IMR-90 (cell line): ENCODE data around the gene HCFC1R1. TPM values are rescaled to one million over a fixed set of nuclear protein-coding genes. Genes with fewer than 3 reads are reported as not detected.

Experiments
- ATAC-seq: fragments of 200-7000 bp; cut with Tn5 transposase; 2 replicates; pipeline ENCODE4 v1.9.1; 2020; ENCODE audit warnings: low read depth, mild to moderate bottlenecking, moderate library complexity
- BruUV-seq: library from RNA; stranded (reverse); fragments of 400-500 nt; replicated peaks from 2 replicates; lab custom pipeline; 2021; lab: Mats Ljungman, UMichigan
- CTCF ChIA-PET: fragments of 300-600 bp; formaldehyde crosslinking; extraction: SDS; loops from one replicate; lab custom pipeline; 2021; ENCODE audit warnings: antibody characterized with exemption; lab: Yijun Ruan, JAX
- POLR2A ChIA-PET: fragments of 300-600 bp; sonication (Branson Sonifier 250); formaldehyde crosslinking; loops from one replicate; lab custom pipeline; 2022; ENCODE audit warnings: antibody characterized with exemption; ENCODE audit not compliant: unreplicated experiment; lab: Charles Lee
- DNase-seq: peaks from one replicate; pipeline ENCODE4 v3.0.0; 2013
- H2AFZ ChIP-seq: replicated peaks from 2 replicates; pipeline ENCODE3; 2013; ENCODE audit warnings: low read length, mild to moderate bottlenecking; ENCODE audit not compliant: poor library complexity
- H2AK5ac ChIP-seq: 2 replicates; pipeline ENCODE4 v1.6.1; 2013; ENCODE audit warnings: low read depth, low read length, inconsistent platforms
- H2AK9ac ChIP-seq: replicated peaks from 2 replicates; pipeline ENCODE3; 2013; ENCODE audit warnings: mild to moderate bottlenecking, low read depth, low read length, moderate library complexity; ENCODE audit not compliant: poor library complexity
- H2BK120ac ChIP-seq: 2 replicates; pipeline ENCODE4 v1.6.1; 2013; ENCODE audit warnings: low read depth, low read length, inconsistent platforms
- H2BK15ac ChIP-seq: 3 replicates; pipeline ENCODE4 v1.6.1; 2013; ENCODE audit warnings: low read depth, low read length, inconsistent platforms
- H2BK20ac ChIP-seq: 2 replicates; pipeline ENCODE4 v1.6.1; 2013; ENCODE audit warnings: low read depth, mild to moderate bottlenecking, inconsistent platforms, low read length, moderate library complexity
- H2BK5ac ChIP-seq: 2 replicates; pipeline ENCODE4 v1.6.1; 2013; ENCODE audit warnings: mild to moderate bottlenecking, low read depth, low read length, inconsistent platforms; ENCODE audit not compliant: poor library complexity, severe bottlenecking
- H3K14ac ChIP-seq: replicated peaks from 2 replicates; pipeline ENCODE4 v1.6.1; 2013; ENCODE audit warnings: low read depth, low read length, inconsistent platforms
- H3K18ac ChIP-seq: 2 replicates; pipeline ENCODE4 v1.6.1; 2013; ENCODE audit warnings: low read depth, low read length, control low read depth
- H3K23ac ChIP-seq: 2 replicates; pipeline ENCODE4 v1.6.1; 2013; ENCODE audit warnings: low read depth, low read length, inconsistent platforms
- H3K27ac ChIP-seq: 2 replicates; pipeline ENCODE4 v1.5.1; 2013; ENCODE audit warnings: mild to moderate bottlenecking, control low read depth, low read length; ENCODE audit not compliant: insufficient read depth
- H3K27me3 ChIP-seq: 2 replicates; pipeline ENCODE4 v1.6.1; 2013; ENCODE audit warnings: low read length; ENCODE audit not compliant: control insufficient read depth, insufficient read depth
- H3K36me3 ChIP-seq: 2 replicates; pipeline ENCODE4 v1.6.1; 2013; ENCODE audit warnings: low read length, mixed read lengths; ENCODE audit not compliant: control insufficient read depth, insufficient read depth
- H3K4ac ChIP-seq: 2 replicates; pipeline ENCODE4 v1.6.1; 2013; ENCODE audit warnings: low read depth, low read length, inconsistent platforms
- H3K4me1 ChIP-seq: 2 replicates; pipeline ENCODE4 v1.6.1; 2013; ENCODE audit warnings: low read length, mixed read lengths; ENCODE audit not compliant: control insufficient read depth, insufficient read depth
- H3K4me2 ChIP-seq: 2 replicates; pipeline ENCODE4 v1.6.1; 2013; ENCODE audit warnings: low read depth, mild to moderate bottlenecking, control low read depth, low read length, moderate library complexity
- H3K4me3 ChIP-seq: 2 replicates; pipeline ENCODE4 v1.5.1; 2013; ENCODE audit warnings: low read depth, mild to moderate bottlenecking, control low read depth, low read length, moderate library complexity; ENCODE audit not compliant: insufficient read depth
- H3K56ac ChIP-seq: 2 replicates; pipeline ENCODE4 v1.6.1; 2013; ENCODE audit warnings: low read length, inconsistent platforms; ENCODE audit not compliant: insufficient read depth; ENCODE audit errors: extremely low read depth
- H3K79me1 ChIP-seq, 2 experiments: 2 replicates each; pipeline ENCODE4 v1.6.1; 2013; ENCODE audit warnings: low read length in 2 of 2, inconsistent platforms in 1 of 2, low read depth in 1 of 2
- H3K9ac ChIP-seq: 2 replicates; pipeline ENCODE4 v1.6.1; 2013; ENCODE audit warnings: low read depth, low read length, control low read depth
- H3K9me1 ChIP-seq: 2 replicates; pipeline ENCODE4 v1.6.1; 2013; ENCODE audit warnings: low read length, inconsistent platforms; ENCODE audit not compliant: insufficient read depth
- H3K9me3 ChIP-seq: 2 replicates; pipeline ENCODE4 v1.6.1; 2013; ENCODE audit warnings: low read length; ENCODE audit not compliant: control insufficient read depth, insufficient read depth
- H4K20me1 ChIP-seq: 2 replicates; pipeline ENCODE4 v1.6.1; 2013; ENCODE audit warnings: low read length, inconsistent platforms; ENCODE audit not compliant: insufficient read depth
- H4K5ac ChIP-seq: 2 replicates; pipeline ENCODE4 v1.6.1; 2013; ENCODE audit warnings: mild to moderate bottlenecking, low read depth, low read length, control low read depth
- H4K8ac ChIP-seq, 2 experiments: 2 replicates each; pipeline ENCODE4 v1.6.1; 2013; ENCODE audit warnings: low read depth in 2 of 2, low read length in 2 of 2, control low read depth in 1 of 2, inconsistent platforms in 1 of 2
- H4K91ac ChIP-seq: 2 replicates; pipeline ENCODE4 v1.6.1; 2013; ENCODE audit warnings: low read depth, low read length, inconsistent platforms; ENCODE audit not compliant: insufficient read depth
- BHLHE40 ChIP-seq: fragments of 150-350 bp; IDR thresholded peaks from 2 replicates; pipeline ENCODE4 v1.6.1; 2016; ENCODE audit warnings: mild to moderate bottlenecking, low read depth, low read length
- CEBPB ChIP-seq: IDR thresholded peaks from 2 replicates; pipeline ENCODE4 v1.6.1; 2012; ENCODE audit warnings: low read depth, low read length, improper control_type of control experiment
- CHD1 ChIP-seq: IDR thresholded peaks from 2 replicates; pipeline ENCODE4 v1.6.1; 2012; ENCODE audit warnings: low read depth, low read length, improper control_type of control experiment
- ELK1 ChIP-seq: fragments of 150-350 bp; IDR thresholded peaks from 2 replicates; pipeline ENCODE4 v1.6.1; 2016; ENCODE audit warnings: low read depth, mild to moderate bottlenecking, low read length, moderate library complexity, borderline replicate concordance
- FOS ChIP-seq: fragments of 150-350 bp; IDR thresholded peaks from 2 replicates; pipeline ENCODE4 v1.6.1; 2016; ENCODE audit warnings: low read depth, low read length
- MAFK ChIP-seq: IDR thresholded peaks from 2 replicates; pipeline ENCODE4 v1.6.1; 2012; ENCODE audit warnings: low read depth, low read length, improper control_type of control experiment
- MAZ ChIP-seq: IDR thresholded peaks from 2 replicates; pipeline ENCODE4 v1.6.1; 2012; ENCODE audit warnings: low read depth, mild to moderate bottlenecking, low read length, improper control_type of control experiment, moderate library complexity, borderline replicate concordance
- MXI1 ChIP-seq: IDR thresholded peaks from 2 replicates; pipeline ENCODE4 v1.6.1; 2012; ENCODE audit warnings: low read depth, mild to moderate bottlenecking, low read length, moderate library complexity, borderline replicate concordance
- NFE2L2 ChIP-seq: fragments of 150-350 bp; IDR thresholded peaks from 2 replicates; pipeline ENCODE4 v1.6.1; 2016; ENCODE audit warnings: low read depth, mild to moderate bottlenecking, low read length
- POLR2A ChIP-seq: IDR thresholded peaks from 2 replicates; pipeline ENCODE4 v1.6.1; 2012; ENCODE audit warnings: mild to moderate bottlenecking, low read depth, low read length
- RCOR1 ChIP-seq: IDR thresholded peaks from 2 replicates; pipeline ENCODE4 v1.6.1; 2012; ENCODE audit warnings: mild to moderate bottlenecking, low read length, improper control_type of control experiment; ENCODE audit not compliant: insufficient replicate concordance
- RFX5 ChIP-seq: IDR thresholded peaks from 2 replicates; pipeline ENCODE4 v1.8.0; 2012; ENCODE audit warnings: low read depth, mild to moderate bottlenecking, low read length, moderate library complexity
- SMC3 ChIP-seq: fragments of 150-350 bp; IDR thresholded peaks from 2 replicates; pipeline ENCODE4 v1.6.1; 2016; ENCODE audit warnings: low read depth, mild to moderate bottlenecking, antibody characterized with exemption, low read length, moderate library complexity
- USF2 ChIP-seq: fragments of 150-350 bp; IDR thresholded peaks from 2 replicates; pipeline ENCODE4 v1.6.1; 2017; ENCODE audit warnings: mild to moderate bottlenecking, antibody characterized with exemption, low read length, low read depth
- WGBS, 2 experiments: methylation state at CpG; one replicate each; pipeline versions ENCODE4 v1.1.5 to v1.1.7; 2013; ENCODE audit warnings: missing lambda C conversion rate in 2 of 2; ENCODE audit not compliant: insufficient read length in 1 of 2; ENCODE audit errors: extremely low coverage in 2 of 2; 5-methylcytosine and 5-hydroxymethylcytosine counted together
- dilution Hi-C: fragments of 300-500 bp; cut with HindIII; formaldehyde crosslinking; loops from one replicate; pipeline ENCODE4 v1.14.3; 2018; ENCODE audit warnings: low sequenced_read_pairs; ENCODE audit not compliant: unreplicated experiment
- in situ Hi-C: fragments of 300-500 bp; cut with MboI; formaldehyde crosslinking; loops from 3 replicates; pipeline ENCODE4 v1.14.3; 2019; ENCODE audit warnings: low sequenced_read_pairs, inconsistent platforms, mixed read lengths
- intact Hi-C: fragments of 100-400 bp; cut with micrococcal nuclease; formaldehyde crosslinking; loops from 2 replicates; pipeline ENCODE4 v1.10.0; 2022
- polyA plus RNA-seq, 3 experiments: library from polyadenylated mRNA; depleted of rRNA; stranded (reverse); fragments of >200 nt; gene quantifications; 2 replicates each; pipeline ENCODE4 v1.2.3, GENCODE V29; 2012; ENCODE audit warnings: low replicate concordance in 1 of 3
- total RNA-seq: library from RNA; depleted of rRNA; stranded (reverse); fragments of >200 nt; gene quantifications from 2 replicates; pipeline ENCODE4 v1.2.3, GENCODE V29; 2012

Gene HCFC1R1
- total and polyA plus RNA-seq, 2 of the 4 experiments (the other 2 are of a cell fraction): 7.2 to 57.9 TPM

- TF ChIP-seq POLR2A (no peak), SMC3 (no peak), MAZ (no peak), BHLHE40 (no peak), USF2 (no peak), MAFK (no peak), MXI1 (no peak), ELK1 (no peak), FOS (no peak), NFE2L2 (no peak), CEBPB (no peak), RFX5 (no peak), CHD1 (no peak), RCOR1 (no peak)
- Histone ChIP-seq H4K8ac (no peak overlapping the region), H3K9me3 (no peaks in the 10 kb centered on the region), H3K9ac (no peak overlapping the region), H2AK9ac (no peak overlapping the region), H3K4ac (no peak overlapping the region), H3K23ac (no peak overlapping the region), H3K14ac (no peak overlapping the region), H4K91ac (no peak overlapping the region), H2BK20ac (no peak overlapping the region), H2AFZ (no peak overlapping the region), H2BK5ac (no peak overlapping the region), H3K9me1 (0 out of 2 replicates have a peak, but pooled peaks cover 2% of the 10 kb centered on the region), H3K56ac (no peak overlapping the region), H3K27ac (no peak overlapping the region), H3K4me2 (no peak overlapping the region), H2AK5ac (no peak overlapping the region), H2BK15ac (no peak overlapping the region), H3K4me3 (no peak overlapping the region), H4K5ac (no peak overlapping the region), H3K4me1 (peaks cover 2% of the 10 kb centered on the region; the same call in 1 of the 2 replicates), H4K20me1 (no peaks in the 10 kb centered on the region), H3K79me1 (no peaks in the 10 kb centered on the region), H3K18ac (no peak overlapping the region), H3K27me3 (peaks cover 21% of the 10 kb centered on the region), H2BK120ac (no peak overlapping the region), H3K36me3 (no peaks in the 10 kb centered on the region)
- ChIA-PET CTCF (interaction anchor here (0.6 to 0.7 kb wide), 2 partner anchors 15 to 1324 kb away, joined by 3 read pairs; no protein-coding TSS in a partner anchor), POLR2A (no interaction called here)
- BruUV-seq: no TSS peak
- DNase-seq: no peak
- in situ Hi-C loops (no loop called here), intact Hi-C loops (no loop called here), dilution Hi-C loops (no loop called here)
- WGBS, 2 experiments: 77% methylated on average over 3 of the region's 17 CpGs; no CpG with 5 or more reads in 1 of the 2 experiments
- no peak for ATAC-seq
Measured at GRCh38 chr16:2986623-2987188, 37.0 kb downstream of the HCFC1R1 start.
